ENCODE results near the gene FAM98C. TPM values are rescaled to one million over a fixed set of nuclear protein-coding genes. Genes with fewer than 3 reads are reported as not detected.

Gene FAM98C
- total RNA-seq, 4 donors from 2014 or later, result 22.1 to 36.5 (median 23.9) TPM

DNA sequence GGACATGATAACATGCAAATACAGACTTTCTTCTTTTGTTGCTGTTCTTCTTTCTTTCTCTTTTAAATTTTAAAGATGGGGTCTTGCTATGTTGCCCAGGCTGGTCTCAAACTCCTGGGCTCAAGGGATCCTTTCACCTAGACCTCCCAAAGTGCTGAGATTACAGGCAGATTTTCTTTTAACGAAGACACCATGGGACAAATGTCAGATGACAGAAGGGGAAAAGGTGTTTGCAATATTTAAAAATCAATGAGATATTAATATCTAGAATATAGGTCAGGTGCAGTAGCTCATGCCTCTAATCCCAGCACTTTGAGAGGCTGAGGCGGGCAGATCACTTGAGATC lies 26.9 kb downstream of the FAM98C start:
- Histone ChIP-seq H3K9me3 (no peaks in the 10 kb centered on the region), H3K27me3 (no peaks in the 10 kb centered on the region), H3K4me3 (replicated peaks in 1 of 3) (no peak overlapping the region), H3K4me1 (no peaks in the 10 kb centered on the region), H3K36me3 (no peaks in the 10 kb centered on the region), H3K27ac (no peak overlapping the region)
- DNase-seq, result no peak
- no peak for TF ChIP-seq CTCF (IDR thresholded peaks at IDR 0.05)
- TF ChIP-seq POLR2A (IDR thresholded peaks at IDR 0.05), result no peak
- WGBS, 2 donors, result 77 to 95% methylated on average over 2 of the region's 2 CpGs
- intact Hi-C loops (cut with DNase I), result no loop called here

- Histone ChIP-seq H3K36me3 (no peaks in the 10 kb centered on the region), H3K4me3 (replicated peaks in 1 of 3) (no peak overlapping the region), H3K9me3 (no peaks in the 10 kb centered on the region), H3K27me3 (no peaks in the 10 kb centered on the region), H3K4me1 (no peaks in the 10 kb centered on the region), H3K27ac (no peak overlapping the region)
- intact Hi-C loops (cut with DNase I), result no loop called here
- DNase-seq, result no peak
- 81 to 84% methylated on average over 7 of the region's 7 CpGs for WGBS, 2 donors
- TF ChIP-seq POLR2A (IDR thresholded peaks at IDR 0.05) (no peak), CTCF (IDR thresholded peaks at IDR 0.05) (no peak)
Observed at GRCh38 chr19:38430931-38431330, 28.0 kb downstream of the FAM98C start.

DNA sequence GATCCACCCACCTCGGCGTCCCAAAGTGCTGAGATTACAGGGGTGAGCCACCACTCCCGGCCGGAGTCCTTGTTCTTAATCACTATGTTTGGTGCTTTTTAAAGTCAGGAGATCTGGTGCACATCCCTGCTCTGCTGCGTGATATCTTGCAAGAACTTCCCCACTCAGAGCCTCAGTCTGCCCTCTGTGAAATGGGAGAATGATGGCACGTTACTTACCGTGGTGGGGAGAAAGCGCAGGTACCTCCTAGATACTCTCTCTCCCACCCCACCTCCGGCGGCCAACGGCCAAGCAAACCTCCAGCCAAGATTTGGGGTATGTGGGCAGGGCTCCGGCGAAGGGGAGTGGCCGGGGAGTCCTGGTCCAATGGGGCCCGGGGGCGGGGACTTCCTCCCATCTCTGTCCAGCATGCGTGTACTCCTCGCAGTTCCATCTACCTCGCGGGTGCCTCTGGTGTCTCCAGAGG lies 30.4 kb downstream of the FAM98C start, which contains the start of gene RYR1:
RYR1 (plus strand) TSS at position 424 of the 466 bp plus-strand sequence. CDS start 139 bp downstream, outside the sequence.
- 20 to 43% methylated on average over 8 to 9 of the region's 20 CpGs for WGBS, 2 donors
- TF ChIP-seq POLR2A (IDR thresholded peaks at IDR 0.05) (no peak), CTCF (IDR thresholded peaks at IDR 0.05) (no peak)
- no peak within 1 kb of the TSS for H3K27ac ChIP-seq
- H3K27me3 ChIP-seq, result no peaks in the 10 kb centered on the region
- H3K4me1 ChIP-seq, result no peaks in the 10 kb centered on the region
- no peaks in the 10 kb centered on the region for H3K9me3 ChIP-seq
- intact Hi-C loops (cut with DNase I), result no loop called here
- DNase-seq, result peak; percentile 15 to 31
- H3K36me3 ChIP-seq, result no peaks in the 10 kb centered on the region
- no peak within 1 kb of the TSS for H3K4me3 ChIP-seq (replicated peaks in 1 of 3)

DNA sequence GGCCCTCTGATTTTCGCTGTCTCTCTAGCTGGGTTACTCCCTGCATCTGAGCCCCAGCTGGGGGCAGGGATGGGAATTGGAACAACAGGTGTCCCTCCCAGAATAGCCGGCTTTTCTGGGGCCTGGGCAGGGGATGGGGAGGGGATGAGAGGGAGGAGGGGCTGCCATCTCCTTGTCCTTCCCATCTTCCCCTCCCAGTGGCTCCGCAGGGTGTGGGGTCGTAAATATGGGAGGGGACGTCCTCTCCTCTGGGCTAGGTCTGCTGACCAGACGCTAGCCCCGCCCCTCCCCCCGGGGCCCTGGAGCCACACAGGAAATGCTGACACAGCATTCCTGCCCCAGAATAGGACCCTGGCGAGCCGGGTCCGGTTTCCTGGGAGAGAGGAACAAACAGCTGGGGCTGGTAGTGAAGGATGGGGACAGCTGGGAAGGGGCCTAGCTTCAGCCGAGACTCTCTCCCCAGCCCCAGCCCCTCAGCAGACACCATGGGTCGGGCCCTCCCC lies 31.7 kb downstream of the FAM98C start:
- no peak for TF ChIP-seq CTCF (IDR thresholded peaks at IDR 0.05)
- no peak for TF ChIP-seq POLR2A (IDR thresholded peaks at IDR 0.05)
- no peaks in the 10 kb centered on the region for H3K27me3 ChIP-seq
- H3K27ac ChIP-seq, result no peak overlapping the region
- WGBS, 2 donors, result 15 to 23% methylated on average over 8 to 12 of the region's 13 CpGs
- H3K9me3 ChIP-seq, result no peaks in the 10 kb centered on the region
- no peaks in the 10 kb centered on the region for H3K36me3 ChIP-seq
- intact Hi-C loops (cut with DNase I), result no loop called here
- peak in 1 of 2 donors; percentile 7 for DNase-seq
- H3K4me1 ChIP-seq, result no peaks in the 10 kb centered on the region
- no peak overlapping the region for H3K4me3 ChIP-seq (replicated peaks in 1 of 3)

DNA sequence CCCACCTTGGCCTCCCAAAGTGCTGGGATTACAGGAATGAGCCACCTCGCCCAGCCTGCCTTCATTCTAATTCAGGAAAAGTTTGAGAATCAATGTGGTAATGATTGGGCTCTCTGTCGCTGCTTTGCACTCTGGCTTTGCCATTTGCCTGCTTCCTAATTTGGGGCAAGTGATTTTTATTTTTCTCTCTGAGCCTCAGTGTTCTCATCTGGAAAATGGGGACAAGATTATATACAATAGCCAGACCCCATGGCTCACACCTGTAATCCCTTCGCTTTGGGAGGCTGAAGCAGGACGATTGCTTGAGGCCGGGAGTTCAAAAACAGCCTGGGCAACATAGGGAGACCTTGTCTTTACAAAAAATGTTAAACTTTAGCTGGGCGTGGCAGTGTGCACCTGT lies 34.4 kb downstream of the FAM98C start:
- DNase-seq, result no peak
- H3K27ac ChIP-seq, result no peak overlapping the region
- no peaks in the 10 kb centered on the region for H3K9me3 ChIP-seq
- H3K4me1 ChIP-seq, result no peaks in the 10 kb centered on the region
- no peaks in the 10 kb centered on the region for H3K27me3 ChIP-seq
- WGBS, 2 donors, result 93 to 94% methylated on average over 6 of the region's 6 CpGs
- H3K36me3 ChIP-seq, result no peaks in the 10 kb centered on the region
- H3K4me3 ChIP-seq (replicated peaks in 1 of 3), result no peak overlapping the region
- intact Hi-C loops (cut with DNase I), result no loop called here
- TF ChIP-seq POLR2A (IDR thresholded peaks at IDR 0.05) (no peak), CTCF (IDR thresholded peaks at IDR 0.05) (no peak)

All from thyroid gland (tissue), 4 donors.